Mucosa of descending colon (tissue), 3 donors: ENCODE results near the gene ROGDI. TPM values are rescaled to one million over a fixed set of nuclear protein-coding genes. Genes with fewer than 3 reads are reported as not detected.
A peak's percentile ranks its signal among the peaks of the same experiment; 100 is the strongest.

Source experiments
- ATAC-seq: fragments of 200-7000 bp; cut with Tn5 transposase; one replicate; pipeline ENCODE4 v1.9.1; 2020; ENCODE audit warnings: mild to moderate bottlenecking, moderate library complexity
- DNase-seq, 3 donors: peaks; one replicate each; pipeline ENCODE4 v3.0.0-alpha.2; 2020
- H3K36me3 ChIP-seq: fragments of 200-600 bp; one replicate; pipeline ENCODE4 v1.8.0; 2021; ENCODE audit warnings: low read depth, mild to moderate bottlenecking
- H3K4me1 ChIP-seq: fragments of 200-600 bp; one replicate; pipeline ENCODE4 v1.8.0; 2021; ENCODE audit warnings: low read depth, mild to moderate bottlenecking
- H3K4me3 ChIP-seq: fragments of 200-600 bp; one replicate; pipeline ENCODE4 v1.8.0; 2021; ENCODE audit warnings: mild to moderate bottlenecking
- H3K9me3 ChIP-seq: fragments of 200-600 bp; one replicate; pipeline ENCODE4 v1.8.0; 2021; ENCODE audit warnings: mild to moderate bottlenecking
- intact Hi-C, 2 donors: fragments of 100-400 bp; cut with DNase I in 1 of 2; cut with micrococcal nuclease in 1 of 2; formaldehyde crosslinking; loops; one replicate each; pipeline versions ENCODE4 v1.11.0 to v1.11.1; 2022; cut with DNase I, micrococcal nuclease
- total RNA-seq, 3 donors: library from RNA; stranded (reverse); fragmentation: NEBNext Ultra II Directional in 2 of 3; extraction: Animal tissue kit (Norgen Biotek cat#: 25700) in 2 of 3; gene quantifications; one replicate each; pipeline versions ENCODE4 v1.2.1 to v1.2.4, GENCODE V29; 2021 to 2023
- TF ChIP-seq, protein P1 (sequence below): fragments of 200-600 bp; IDR thresholded peaks from one replicate; pipeline ENCODE4 v1.8.0; 2022; ENCODE audit warnings: antibody characterized with exemption, mild to moderate bottlenecking
- donor health status: DM: no; HTN: no; CAD: no; lungs with moderate emphysema.
- donor health status: DM: no; HTN: no; CAD: no.
- donor health status: DM: no; HTN: yes; CAD: no.

ROGDI gene
- total RNA-seq, 3 donors from 2014 or later = 18.5 to 40.6 (median 31.7) TPM

DNA sequence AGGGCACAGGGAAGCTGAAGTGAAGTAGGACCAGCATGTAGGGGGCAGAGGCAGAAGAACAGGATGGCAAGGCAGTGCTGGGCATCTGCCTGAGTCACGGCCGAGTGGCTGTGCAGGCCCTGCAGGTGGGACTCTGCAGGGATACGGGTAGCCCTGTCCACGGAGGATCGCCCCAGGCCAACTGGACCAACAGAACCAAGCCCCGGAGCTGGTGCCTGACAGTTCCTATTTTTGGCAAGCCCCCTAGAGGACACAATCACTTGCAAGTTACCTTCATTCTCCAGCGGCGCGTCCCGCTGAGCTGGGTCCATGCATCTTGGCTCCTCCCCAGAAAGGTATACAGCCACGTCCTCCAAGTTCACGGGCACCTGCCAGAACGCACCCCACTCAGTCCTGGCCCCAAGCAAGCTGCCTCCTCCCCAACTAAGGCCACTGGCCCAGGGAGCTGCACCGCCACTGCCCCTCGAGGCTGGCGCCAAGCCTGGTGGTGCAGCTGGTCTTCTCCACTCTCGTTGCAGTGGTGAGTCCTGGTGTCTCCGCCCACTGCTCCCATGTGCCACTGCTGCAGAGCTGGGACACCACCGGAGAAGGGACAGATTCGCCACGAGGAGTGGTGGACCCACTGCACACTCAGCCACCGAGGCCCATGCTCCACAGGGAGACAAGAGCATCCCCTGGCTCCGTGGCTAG lies 42.1 kb downstream of the ROGDI start:
- H3K4me3 ChIP-seq = no peak overlapping the region
- no peaks in the 10 kb centered on the region for H3K9me3 ChIP-seq
- DNase-seq (no peak), ATAC-seq (no peak)
- peaks cover 3% of the 10 kb centered on the region for H3K36me3 ChIP-seq
- TF ChIP-seq, protein P1, sequence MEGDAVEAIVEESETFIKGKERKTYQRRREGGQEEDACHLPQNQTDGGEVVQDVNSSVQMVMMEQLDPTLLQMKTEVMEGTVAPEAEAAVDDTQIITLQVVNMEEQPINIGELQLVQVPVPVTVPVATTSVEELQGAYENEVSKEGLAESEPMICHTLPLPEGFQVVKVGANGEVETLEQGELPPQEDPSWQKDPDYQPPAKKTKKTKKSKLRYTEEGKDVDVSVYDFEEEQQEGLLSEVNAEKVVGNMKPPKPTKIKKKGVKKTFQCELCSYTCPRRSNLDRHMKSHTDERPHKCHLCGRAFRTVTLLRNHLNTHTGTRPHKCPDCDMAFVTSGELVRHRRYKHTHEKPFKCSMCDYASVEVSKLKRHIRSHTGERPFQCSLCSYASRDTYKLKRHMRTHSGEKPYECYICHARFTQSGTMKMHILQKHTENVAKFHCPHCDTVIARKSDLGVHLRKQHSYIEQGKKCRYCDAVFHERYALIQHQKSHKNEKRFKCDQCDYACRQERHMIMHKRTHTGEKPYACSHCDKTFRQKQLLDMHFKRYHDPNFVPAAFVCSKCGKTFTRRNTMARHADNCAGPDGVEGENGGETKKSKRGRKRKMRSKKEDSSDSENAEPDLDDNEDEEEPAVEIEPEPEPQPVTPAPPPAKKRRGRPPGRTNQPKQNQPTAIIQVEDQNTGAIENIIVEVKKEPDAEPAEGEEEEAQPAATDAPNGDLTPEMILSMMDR = no peak
- intact Hi-C loops = no loop called here
- H3K4me1 ChIP-seq = peaks cover 4% of the 10 kb centered on the region

DNA sequence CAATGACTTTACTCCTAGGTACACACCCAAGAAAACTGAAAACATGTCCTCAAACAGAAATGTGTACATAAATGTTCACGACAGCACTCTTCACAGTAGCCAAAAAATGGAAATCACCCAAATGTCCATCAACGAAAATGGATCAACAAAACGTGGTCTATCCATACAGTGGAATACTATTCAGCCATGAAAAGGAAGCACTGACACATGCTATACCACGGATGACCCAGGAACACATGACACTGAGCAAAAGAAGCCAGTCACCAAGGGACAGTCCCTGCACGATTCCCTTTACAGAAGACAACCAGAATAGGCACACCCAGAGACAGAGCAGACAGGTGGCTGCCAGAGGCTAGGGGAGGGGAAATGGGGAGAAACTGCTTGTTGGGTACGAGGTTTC lies 46.7 kb downstream of the ROGDI start:
- no peak overlapping the region for H3K4me3 ChIP-seq
- ATAC-seq (no peak), DNase-seq (no peak)
- peaks cover 3% of the 10 kb centered on the region for H3K36me3 ChIP-seq
- intact Hi-C loops = no loop called here
- no peaks in the 10 kb centered on the region for H3K9me3 ChIP-seq
- TF ChIP-seq, protein P1 = no peak
- H3K4me1 ChIP-seq = no peaks in the 10 kb centered on the region

GRCh38 chr16:4754865-4755264 lies 47.6 kb downstream of the ROGDI start:
- Histone ChIP-seq H3K9me3 (no peaks in the 10 kb centered on the region), H3K36me3 (peaks cover 3% of the 10 kb centered on the region), H3K4me3 (no peak overlapping the region), H3K4me1 (no peaks in the 10 kb centered on the region)
- DNase-seq (no peak), ATAC-seq (no peak)
- TF ChIP-seq, protein P1 = no peak
- intact Hi-C loops = no loop called here

DNA sequence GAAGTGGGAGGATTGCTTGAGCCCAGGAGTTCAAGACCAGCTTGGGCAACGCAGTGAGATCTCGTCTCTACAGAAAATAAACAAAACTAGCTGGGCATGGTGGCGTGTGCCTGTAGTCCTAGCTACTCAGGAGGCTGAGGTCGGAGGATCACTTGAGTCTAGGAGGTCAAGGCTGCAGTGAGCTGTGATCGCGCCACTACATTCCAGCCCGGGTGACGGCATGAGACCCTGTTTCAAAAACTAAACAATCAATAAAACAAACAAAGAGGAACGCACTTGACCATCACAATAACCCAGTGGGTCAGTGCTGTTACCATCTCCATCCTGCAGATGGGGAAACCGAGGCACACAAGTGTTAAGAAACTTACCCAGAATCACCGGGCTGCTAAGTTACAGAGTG lies 49.2 kb downstream of the ROGDI start:
- H3K36me3 ChIP-seq = peaks cover 3% of the 10 kb centered on the region
- intact Hi-C loops = no loop called here
- H3K4me3 ChIP-seq = no peak overlapping the region
- no peaks in the 10 kb centered on the region for H3K4me1 ChIP-seq
- no peaks in the 10 kb centered on the region for H3K9me3 ChIP-seq
- DNase-seq (no peak), ATAC-seq (no peak)
- TF ChIP-seq, protein P1 = no peak

- Histone ChIP-seq H3K4me1 (no peaks in the 10 kb centered on the region), H3K36me3 (peaks cover 3% of the 10 kb centered on the region), H3K4me3 (no peak overlapping the region), H3K9me3 (no peaks in the 10 kb centered on the region)
- ATAC-seq (peak; percentile 12), DNase-seq (no peak)
- TF ChIP-seq, protein P1 = no peak
- intact Hi-C loops = no loop called here
Observed at GRCh38 chr16:4752351-4753100, 49.9 kb downstream of the ROGDI start.
